DND-41 (cell line): ENCODE measurements around the gene TUFT1.
"Not testable (repeated sequence)": the region's sequence is repeated elsewhere in the genome, so short reads cannot be mapped to it uniquely, and the experiment has no call there.

Experiments
- ATAC-seq: fragments of 200-7000 bp; cut with Tn5 transposase; 3 replicates; pipeline ENCODE4 v1.9.1; 2021; ENCODE audit warnings: low read depth; ENCODE audit not compliant: insufficient read depth
- DNase-seq: peaks from one replicate; pipeline ENCODE4 v3.0.0-alpha.2; 2020
- H2AFZ ChIP-seq: 2 replicates; pipeline ENCODE4 v1.6.0; 2012; ENCODE audit warnings: low read depth, low read length
- H3K27ac ChIP-seq: 2 replicates; pipeline ENCODE4 v1.5.1; 2012; ENCODE audit warnings: low read length, inconsistent platforms
- H3K27me3 ChIP-seq: fragments of 200-600 bp; sonication (generic); 2 replicates; pipeline ENCODE4 v1.6.0; 2012; ENCODE audit warnings: low read length, mild to moderate bottlenecking, inconsistent platforms; ENCODE audit not compliant: insufficient read depth, poor library complexity
- H3K36me3 ChIP-seq: 2 replicates; pipeline ENCODE4 v1.5.1; 2012; ENCODE audit warnings: low read length, inconsistent platforms; ENCODE audit not compliant: insufficient read depth
- H3K4me1 ChIP-seq: 2 replicates; pipeline ENCODE4 v1.5.1; 2012; ENCODE audit warnings: mild to moderate bottlenecking, low read length; ENCODE audit not compliant: insufficient read depth
- H3K4me2 ChIP-seq: 2 replicates; pipeline ENCODE4 v1.6.0; 2012; ENCODE audit warnings: mild to moderate bottlenecking, moderate library complexity, low read length, inconsistent platforms; ENCODE audit not compliant: insufficient read depth
- H3K4me3 ChIP-seq, 2 experiments: fragments of 200-600 bp in 1 of 2; shearing (Covaris generic) in 1 of 2; 2 replicates each; pipeline ENCODE4 v1.5.1; 2012 to 2016; ENCODE audit warnings: inconsistent platforms in 2 of 2, low read length in 2 of 2, mild to moderate bottlenecking in 2 of 2, low read depth in 1 of 2, moderate library complexity in 1 of 2
- H3K79me2 ChIP-seq: 2 replicates; pipeline ENCODE4 v1.6.0; 2012; ENCODE audit warnings: low read length, inconsistent platforms; ENCODE audit not compliant: insufficient read depth
- H3K9ac ChIP-seq: 2 replicates; pipeline ENCODE4 v1.6.0; 2012; ENCODE audit warnings: low read depth, mild to moderate bottlenecking, inconsistent platforms, low read length, moderate library complexity
- H3K9me3 ChIP-seq: 2 replicates; pipeline ENCODE4 v1.5.1; 2012; ENCODE audit warnings: low read length, moderate library complexity, mild to moderate bottlenecking, inconsistent platforms; ENCODE audit not compliant: insufficient read depth, severe bottlenecking
- H4K20me1 ChIP-seq: 2 replicates; pipeline ENCODE4 v1.6.0; 2012; ENCODE audit warnings: low read length; ENCODE audit not compliant: insufficient read depth
- CTCF ChIP-seq: IDR thresholded peaks from 2 replicates; pipeline ENCODE4 v1.5.1; 2012; ENCODE audit warnings: borderline replicate concordance, low read length, moderate library complexity, mild to moderate bottlenecking; ENCODE audit not compliant: poor library complexity, severe bottlenecking; ENCODE audit errors: extremely low read depth
- EZH2 ChIP-seq: IDR thresholded peaks from 3 replicates; pipeline ENCODE4 v1.6.1; 2012; ENCODE audit warnings: borderline replicate concordance, low read depth, mild to moderate bottlenecking, moderate library complexity, low read length, inconsistent platforms; ENCODE audit not compliant: severe bottlenecking

The TUFT1 gene

GRCh38 chr1:151618470-151618869, 78.4 kb downstream of the TUFT1 start:
- ATAC-seq (no peak), DNase-seq (no peak)
- Histone ChIP-seq H3K4me1 (peaks cover 26% of the 10 kb centered on the region), H3K4me3 (no peak overlapping the region), H2AFZ (no peak overlapping the region), H3K9me3 (no peaks in the 10 kb centered on the region), H3K4me2 (no peak overlapping the region), H3K27ac (no peak overlapping the region), H3K79me2 (peaks cover 87% of the 10 kb centered on the region), H4K20me1 (peaks cover 6% of the 10 kb centered on the region; the same call in 1 of the 2 replicates), H3K27me3 (no peaks in the 10 kb centered on the region), H3K9ac (no peak overlapping the region), H3K36me3 (peaks cover 19% of the 10 kb centered on the region)
- TF ChIP-seq EZH2 (no peak), CTCF (no peak)

GRCh38 chr1:151618996-151619395, 78.9 kb downstream of the TUFT1 start:
- H3K4me1 ChIP-seq, result peaks cover 21% of the 10 kb centered on the region
- H3K4me2 ChIP-seq, H3K27me3 ChIP-seq, H3K4me3 ChIP-seq, H3K9me3 ChIP-seq, H2AFZ ChIP-seq, H4K20me1 ChIP-seq, ATAC-seq, DNase-seq, H3K27ac ChIP-seq, H3K9ac ChIP-seq: not testable (repeated sequence)
- H3K79me2 ChIP-seq, result peaks cover 87% of the 10 kb centered on the region
- H3K36me3 ChIP-seq, result peaks cover 18% of the 10 kb centered on the region

- TF ChIP-seq EZH2 (no peak), CTCF (no peak)
- peaks cover 6% of the 10 kb centered on the region; the same call in 1 of the 2 replicates for H4K20me1 ChIP-seq
- H3K9ac ChIP-seq, result no peak overlapping the region
- no peak overlapping the region for H3K4me3 ChIP-seq
- peaks cover 84% of the 10 kb centered on the region for H3K79me2 ChIP-seq
- no peak overlapping the region for H2AFZ ChIP-seq
- H3K27me3 ChIP-seq, result no peaks in the 10 kb centered on the region
- peaks cover 17% of the 10 kb centered on the region for H3K4me1 ChIP-seq
- ATAC-seq (no peak), DNase-seq (no peak)
- H3K36me3 ChIP-seq, result peaks cover 14% of the 10 kb centered on the region
- H3K27ac ChIP-seq, result no peak overlapping the region
- H3K9me3 ChIP-seq, result no peaks in the 10 kb centered on the region
- no peak overlapping the region for H3K4me2 ChIP-seq
These were observed 79.5 kb downstream of the TUFT1 start for GRCh38 chr1:151619489-151620093.

- H3K4me3 ChIP-seq, result no peak overlapping the region
- H3K36me3 ChIP-seq, result peaks cover 8% of the 10 kb centered on the region; the same call in 1 of the 2 replicates
- no peak overlapping the region for H3K9ac ChIP-seq
- H3K9me3 ChIP-seq, result no peaks in the 10 kb centered on the region
- ATAC-seq (no peak), DNase-seq (no peak)
- no peak for TF ChIP-seq EZH2
- no peak for TF ChIP-seq CTCF
- H2AFZ ChIP-seq, result no peak overlapping the region
- H3K27me3 ChIP-seq, result no peaks in the 10 kb centered on the region
- no peak overlapping the region for H3K27ac ChIP-seq
- peaks cover 11% of the 10 kb centered on the region for H3K4me1 ChIP-seq
- H3K79me2 ChIP-seq, result peaks cover 84% of the 10 kb centered on the region
- H3K4me2 ChIP-seq, result no peak overlapping the region
- H4K20me1 ChIP-seq, result peaks cover 6% of the 10 kb centered on the region; the same call in 1 of the 2 replicates
These were observed 80.2 kb downstream of the TUFT1 start for GRCh38 chr1:151620286-151620685.
